AG04450 (cell line): ENCODE data around the gene TMC7. TPM values are rescaled to one million over a fixed set of nuclear protein-coding genes. Genes with fewer than 3 reads are reported as not detected.

Experiments
- CTCF ChIA-PET: fragments of 300-600, 350-600 bp; formaldehyde crosslinking; extraction: SDS; loops from one replicate; lab custom pipeline; 2022; ENCODE audit warnings: antibody characterized with exemption, inconsistent platforms; lab: Charles Lee
- POLR2A ChIA-PET: fragments of 350-600 bp; formaldehyde crosslinking; extraction: SDS; loops from one replicate; lab custom pipeline; 2021; ENCODE audit warnings: antibody characterized with exemption, inconsistent platforms; lab: Yijun Ruan, JAX
- DNase-seq: peaks from one replicate; pipeline ENCODE4 v3.0.0-alpha.2; 2011; ENCODE audit warnings: low read depth, low spot score
- H3K27ac ChIP-seq: one replicate; pipeline ENCODE4 v1.5.1; 2012; ENCODE audit warnings: low read depth, low read length, control low read depth
- H3K27me3 ChIP-seq: one replicate; pipeline ENCODE4 v1.6.0; 2012; ENCODE audit warnings: low read length; ENCODE audit not compliant: control insufficient read depth, insufficient read depth
- H3K4me3 ChIP-seq: 2 replicates; pipeline ENCODE4 v1.5.1; 2011; ENCODE audit warnings: mild to moderate bottlenecking, low read depth, low read length, control low read depth
- H3K9me3 ChIP-seq: 2 replicates; pipeline ENCODE4 v1.5.1; 2012; ENCODE audit warnings: low read length; ENCODE audit not compliant: control insufficient read depth, insufficient read depth
- polyA plus RNA-seq: library from polyadenylated mRNA; depleted of rRNA; stranded (reverse); fragments of >200 nt; gene quantifications from 2 replicates; pipeline ENCODE4 v1.2.3, GENCODE V29; 2011
- TF ChIP-seq, protein P1 (sequence below): IDR thresholded peaks from 2 replicates; pipeline ENCODE4 v1.5.1; 2011; ENCODE audit warnings: low read depth, low read length, control low read depth, inconsistent platforms

TMC7 gene
- polyA plus RNA-seq, 1 experiment: 0.37 TPM

GRCh38 chr16:19031738-19032137 lies 48.0 kb downstream of the TMC7 start:
- Histone ChIP-seq H3K27me3 (no peaks in the 10 kb centered on the region), H3K9me3 (no peaks in the 10 kb centered on the region), H3K4me3 (no peak overlapping the region), H3K27ac (no peak overlapping the region)
- ChIA-PET POLR2A (no interaction called here), CTCF (interaction anchor here (1.6 kb wide), 1 partner anchor 62 kb away, joined by 3 read pairs; no protein-coding TSS in a partner anchor)
- DNase-seq: no peak
- TF ChIP-seq, protein P1, sequence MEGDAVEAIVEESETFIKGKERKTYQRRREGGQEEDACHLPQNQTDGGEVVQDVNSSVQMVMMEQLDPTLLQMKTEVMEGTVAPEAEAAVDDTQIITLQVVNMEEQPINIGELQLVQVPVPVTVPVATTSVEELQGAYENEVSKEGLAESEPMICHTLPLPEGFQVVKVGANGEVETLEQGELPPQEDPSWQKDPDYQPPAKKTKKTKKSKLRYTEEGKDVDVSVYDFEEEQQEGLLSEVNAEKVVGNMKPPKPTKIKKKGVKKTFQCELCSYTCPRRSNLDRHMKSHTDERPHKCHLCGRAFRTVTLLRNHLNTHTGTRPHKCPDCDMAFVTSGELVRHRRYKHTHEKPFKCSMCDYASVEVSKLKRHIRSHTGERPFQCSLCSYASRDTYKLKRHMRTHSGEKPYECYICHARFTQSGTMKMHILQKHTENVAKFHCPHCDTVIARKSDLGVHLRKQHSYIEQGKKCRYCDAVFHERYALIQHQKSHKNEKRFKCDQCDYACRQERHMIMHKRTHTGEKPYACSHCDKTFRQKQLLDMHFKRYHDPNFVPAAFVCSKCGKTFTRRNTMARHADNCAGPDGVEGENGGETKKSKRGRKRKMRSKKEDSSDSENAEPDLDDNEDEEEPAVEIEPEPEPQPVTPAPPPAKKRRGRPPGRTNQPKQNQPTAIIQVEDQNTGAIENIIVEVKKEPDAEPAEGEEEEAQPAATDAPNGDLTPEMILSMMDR: no peak

DNA sequence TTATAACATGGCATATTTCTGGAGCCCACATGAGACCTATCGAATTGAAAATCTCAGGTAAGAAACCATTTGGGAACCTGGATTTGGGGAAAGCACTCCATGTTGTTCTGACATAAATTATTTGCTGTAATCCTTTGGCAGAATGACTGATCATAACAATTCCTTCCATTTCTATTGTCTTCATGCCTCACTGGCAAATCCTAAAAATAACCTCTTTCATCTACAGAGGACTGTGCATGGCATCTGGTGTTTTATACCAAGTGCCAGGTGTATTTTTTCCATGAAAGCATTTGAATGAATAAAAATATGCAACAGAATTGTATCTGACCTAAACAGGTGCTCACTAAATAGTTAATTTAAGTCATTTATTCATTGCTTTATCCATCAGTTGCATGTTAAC lies 50.0 kb downstream of the TMC7 start:
- TF ChIP-seq, protein P1: no peak
- H3K9me3 ChIP-seq: no peaks in the 10 kb centered on the region
- ChIA-PET POLR2A (no interaction called here), CTCF (no interaction called here)
- H3K27me3 ChIP-seq: no peaks in the 10 kb centered on the region
- no peak overlapping the region for H3K27ac ChIP-seq
- no peak overlapping the region for H3K4me3 ChIP-seq
- DNase-seq: no peak

- Histone ChIP-seq H3K27me3 (no peaks in the 10 kb centered on the region), H3K4me3 (no peak overlapping the region), H3K9me3 (no peaks in the 10 kb centered on the region), H3K27ac (no peak overlapping the region)
- ChIA-PET CTCF (interaction anchor here (0.5 to 1.4 kb wide), 2 partner anchors 46 to 554 kb away, joined by 3 to 5 read pairs; no protein-coding TSS in a partner anchor), POLR2A (no interaction called here)
- TF ChIP-seq, protein P1: no peak
- no peak for DNase-seq
Measured at GRCh38 chr16:19040400-19040799, 56.7 kb downstream of the TMC7 start.

GRCh38 chr16:19044769-19045168 lies 61.0 kb downstream of the TMC7 start:
- no peak for DNase-seq

DNA sequence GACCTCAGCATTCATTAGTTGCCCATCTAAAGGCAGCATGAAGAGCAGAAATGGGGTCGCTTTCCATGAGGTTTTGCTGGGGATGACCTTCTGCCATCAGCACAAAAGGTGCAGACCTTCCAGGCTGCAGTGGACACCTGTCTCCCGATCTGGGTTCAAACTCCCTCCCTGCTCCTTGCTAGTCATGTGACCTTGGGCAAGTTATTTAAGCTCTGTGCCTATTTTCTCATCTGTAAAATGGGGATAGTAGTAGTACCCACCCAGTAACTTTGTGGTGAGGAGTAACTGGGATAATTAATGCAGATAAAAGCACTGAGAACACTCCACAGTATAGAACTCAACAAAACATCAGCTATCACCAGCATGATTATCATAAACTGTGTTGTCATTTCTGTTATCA lies 62.3 kb downstream of the TMC7 start:
- Histone ChIP-seq H3K27ac (no peak overlapping the region), H3K27me3 (no peaks in the 10 kb centered on the region), H3K9me3 (no peaks in the 10 kb centered on the region), H3K4me3 (no peak overlapping the region)
- ChIA-PET POLR2A (no interaction called here), CTCF (no interaction called here)
- TF ChIP-seq, protein P1: no peak
- DNase-seq: no peak

More at GRCh38 chr16:19044769-19045168, 61.0 kb downstream of the TMC7 start:
- H3K9me3 ChIP-seq: no peaks in the 10 kb centered on the region
- no peak overlapping the region for H3K4me3 ChIP-seq
- no peaks in the 10 kb centered on the region for H3K27me3 ChIP-seq
- ChIA-PET POLR2A (no interaction called here), CTCF (no interaction called here)
- TF ChIP-seq, protein P1: no peak
- H3K27ac ChIP-seq: no peak overlapping the region
